Hepatocyte (in vitro differentiated cells): Measurements from ENCODE around the gene MFSD11. TPM values are rescaled to one million over a fixed set of nuclear protein-coding genes. Genes with fewer than 3 reads are reported as not detected.
"Not testable (repeated sequence)": the region's sequence is repeated elsewhere in the genome, so short reads cannot be mapped to it uniquely, and the experiment has no call there.

Experiments
- DNase-seq: peaks from one replicate; pipeline ENCODE4 v3.0.0-alpha.2; 2016; ENCODE audit warnings: low spot score
- H2AFZ ChIP-seq: fragments of 200-600 bp; sonication (generic); 2 replicates; pipeline ENCODE4 v1.6.0; 2016; ENCODE audit warnings: antibody characterized with exemption, mild to moderate bottlenecking
- H3K27ac ChIP-seq: fragments of 200-600 bp; sonication (generic); 2 replicates; pipeline ENCODE4 v1.5.1; 2016; ENCODE audit warnings: mild to moderate bottlenecking
- H3K27me3 ChIP-seq: fragments of 200-600 bp; sonication (generic); 2 replicates; pipeline ENCODE4 v1.6.1; 2016
- H3K36me3 ChIP-seq: fragments of 200-600 bp; sonication (generic); replicated peaks from 2 replicates; pipeline ENCODE4 v1.5.1; 2016; ENCODE audit warnings: low read depth; ENCODE audit not compliant: insufficient read depth
- H3K4me1 ChIP-seq: fragments of 200-600 bp; sonication (generic); 2 replicates; pipeline ENCODE4 v1.5.1; 2016; ENCODE audit warnings: mild to moderate bottlenecking, moderate library complexity; ENCODE audit not compliant: insufficient read depth
- H3K4me2 ChIP-seq: fragments of 200-600 bp; sonication (generic); 2 replicates; pipeline ENCODE4 v1.6.0; 2016
- H3K4me3 ChIP-seq: fragments of 200-600 bp; sonication (generic); 2 replicates; pipeline ENCODE4 v1.5.1; 2016; ENCODE audit warnings: mild to moderate bottlenecking
- H3K79me2 ChIP-seq: fragments of 200-600 bp; sonication (generic); 2 replicates; pipeline ENCODE4 v1.6.0; 2017; ENCODE audit warnings: mild to moderate bottlenecking
- H3K9me2 ChIP-seq: fragments of 200-600 bp; sonication (generic); replicated peaks from 2 replicates; pipeline ENCODE4 v1.6.0; 2017; ENCODE audit warnings: mild to moderate bottlenecking; ENCODE audit not compliant: insufficient read depth
- H3K9me3 ChIP-seq: fragments of 200-600 bp; sonication (generic); 2 replicates; pipeline ENCODE4 v1.5.1; 2016; ENCODE audit warnings: low read depth, mild to moderate bottlenecking
- H4K20me1 ChIP-seq: fragments of 200-600 bp; sonication (generic); 2 replicates; pipeline ENCODE4 v1.6.0; 2016; ENCODE audit warnings: mild to moderate bottlenecking; ENCODE audit not compliant: insufficient read depth, poor library complexity, severe bottlenecking
- CTCF ChIP-seq: fragments of 200-600 bp; sonication (generic); IDR thresholded peaks from 2 replicates; pipeline ENCODE4 v1.5.1; 2016; ENCODE audit warnings: antibody characterized with exemption, mild to moderate bottlenecking; ENCODE audit not compliant: poor library complexity
- EZH2 ChIP-seq: fragments of 200-600 bp; sonication (generic); IDR thresholded peaks from 2 replicates; pipeline ENCODE4 v1.6.1; 2016; ENCODE audit warnings: antibody characterized with exemption, mild to moderate bottlenecking, borderline replicate concordance
- EZH2phosphoT487 ChIP-seq: fragments of 200-600 bp; sonication (generic); IDR thresholded peaks from one replicate; pipeline ENCODE4 v1.6.1; 2018; ENCODE audit warnings: antibody characterized with exemption, mild to moderate bottlenecking, low read depth, moderate library complexity; ENCODE audit not compliant: unreplicated experiment, severe bottlenecking
- WGBS: methylation state at CpG from one replicate; pipeline ENCODE4 v1.1.6; 2016; ENCODE audit warnings: low lambda C conversion rate; ENCODE audit errors: missing lambda C conversion rate; 5-methylcytosine and 5-hydroxymethylcytosine counted together
- polyA plus RNA-seq: library from polyadenylated mRNA; unstranded; fragments of >200 nt; fragmentation: Nextera tagmentation; extraction: Ambion mirVana; gene quantifications from 2 replicates; pipeline ENCODE4 v1.2.1, GENCODE V29; 2016
- total RNA-seq: library from RNA; depleted of rRNA; stranded (reverse); fragments of >200 nt; gene quantifications from 2 replicates; pipeline ENCODE4 v1.2.3, GENCODE V29; 2014

The MFSD11 gene
- total and polyA plus RNA-seq, 2 experiments from 2014 or later = 43.5 to 66.6 TPM

- Histone ChIP-seq H3K27ac (peak overlapping the region; percentile 56), H3K9me2 (no peaks in the 10 kb centered on the region), H3K79me2 (peaks cover 81% of the 10 kb centered on the region), H2AFZ (no peak overlapping the region), H3K27me3 (no peaks in the 10 kb centered on the region), H3K4me2 (peak overlapping the region; percentile 62), H3K36me3 (no peaks in the 10 kb centered on the region), H3K9me3 (no peaks in the 10 kb centered on the region), H3K4me1 (peaks cover 35% of the 10 kb centered on the region), H4K20me1 (peaks cover 12% of the 10 kb centered on the region), H3K4me3 (no peak overlapping the region)
- 86% methylated on average over 25 of the region's 25 CpGs for WGBS
- no peak for TF ChIP-seq EZH2
- no peak for TF ChIP-seq CTCF
- TF ChIP-seq EZH2phosphoT487 = no peak
- no peak for DNase-seq
Observed at GRCh38 chr17:76696763-76697701, 40.9 kb upstream of the MFSD11 start.

DNA sequence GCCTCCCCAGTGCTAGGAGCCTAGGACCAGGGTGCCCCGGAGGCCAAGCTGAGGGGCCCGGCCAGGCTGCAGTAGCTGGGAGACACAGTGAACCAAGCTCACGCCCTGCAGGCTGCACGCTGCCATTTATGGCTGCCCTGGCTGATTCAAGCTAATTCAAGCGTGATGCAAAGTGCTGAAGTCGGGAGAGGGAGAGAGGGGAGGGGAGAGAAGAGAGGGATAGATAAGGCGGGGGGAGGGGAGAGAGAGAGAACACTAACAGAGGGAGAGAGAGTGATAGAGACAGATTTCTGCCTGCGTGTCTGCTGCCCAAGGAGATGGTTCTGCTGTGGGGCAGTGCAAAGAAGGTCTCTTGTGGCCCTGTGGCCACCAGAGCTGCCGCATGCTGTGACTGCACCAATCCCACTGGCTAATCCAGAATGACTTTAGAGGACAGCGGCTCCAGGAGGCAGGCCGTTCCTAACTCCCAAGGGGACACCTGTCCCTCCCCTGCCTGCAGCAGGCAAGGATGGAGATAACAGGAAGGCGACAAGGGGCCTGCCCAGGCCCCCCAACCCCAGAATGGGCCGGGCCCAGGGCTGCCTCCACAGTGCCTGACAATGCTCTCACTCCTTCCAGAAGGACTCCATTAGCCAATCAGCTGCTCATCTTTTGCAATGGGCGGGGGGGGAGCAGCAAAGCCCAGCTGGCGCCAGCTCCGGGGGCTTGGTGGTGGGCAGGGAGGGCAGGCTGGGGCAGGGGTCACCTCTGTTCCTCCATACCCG, 40.0 kb upstream of the MFSD11 start:
- peak overlapping the region; percentile 56 for H3K27ac ChIP-seq
- peak; percentile 80 for DNase-seq

DNA sequence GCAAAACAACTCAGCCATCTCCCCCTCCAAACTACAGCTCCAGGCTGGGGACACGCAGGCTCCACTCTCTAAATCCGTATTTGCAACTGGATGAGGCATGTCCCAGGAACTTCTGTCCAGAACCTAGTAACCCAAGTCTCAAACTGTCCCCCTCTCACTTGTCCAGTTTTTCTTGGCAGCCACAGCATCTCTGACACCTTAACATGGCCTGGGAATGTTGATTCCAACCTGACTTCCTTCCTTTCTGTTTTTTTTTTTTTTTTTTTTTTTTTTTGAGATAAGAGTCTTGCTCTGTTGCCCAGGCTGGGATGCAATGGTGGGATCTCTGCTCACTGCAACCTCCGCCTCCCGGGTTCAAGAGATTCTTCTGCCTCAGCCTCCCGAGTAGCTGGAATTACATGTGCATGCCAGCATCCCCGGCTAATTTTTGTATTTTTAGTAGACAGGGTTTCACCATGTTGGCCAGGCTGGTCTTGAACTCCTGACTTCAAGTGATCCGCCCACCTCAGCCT, 39.4 kb upstream of the MFSD11 start:
- WGBS = 95% methylated on average over 7 of the region's 7 CpGs

More for the DNA sequence above, 40.0 kb upstream of the MFSD11 start:
- Histone ChIP-seq H3K79me2 (peaks cover 82% of the 10 kb centered on the region), H3K27me3 (no peaks in the 10 kb centered on the region), H3K9me2 (no peaks in the 10 kb centered on the region), H2AFZ (no peak overlapping the region), H3K4me1 (peaks cover 39% of the 10 kb centered on the region), H3K9me3 (no peaks in the 10 kb centered on the region), H3K4me2 (peak overlapping the region; percentile 65), H3K4me3 (no peak overlapping the region), H3K36me3 (no peaks in the 10 kb centered on the region), H4K20me1 (peaks cover 15% of the 10 kb centered on the region)
- 30% methylated on average over 15 of the region's 17 CpGs for WGBS
- no peak for TF ChIP-seq EZH2
- no peak for TF ChIP-seq CTCF
- TF ChIP-seq EZH2phosphoT487 = no peak

More for the DNA sequence above, 39.4 kb upstream of the MFSD11 start:
- not testable (repeated sequence) for H3K27me3 ChIP-seq, H3K36me3 ChIP-seq, H2AFZ ChIP-seq, DNase-seq, H3K27ac ChIP-seq, H3K9me2 ChIP-seq, H3K9me3 ChIP-seq, H3K4me3 ChIP-seq, H3K4me2 ChIP-seq
- Histone ChIP-seq H3K4me1 (peaks cover 39% of the 10 kb centered on the region), H3K79me2 (peaks cover 85% of the 10 kb centered on the region), H4K20me1 (peaks cover 15% of the 10 kb centered on the region)
